Measurements from ENCODE around the gene TSPAN17. TPM values are rescaled to one million over a fixed set of nuclear protein-coding genes. Genes with fewer than 3 reads are reported as not detected.

Gene TSPAN17
- total RNA-seq, 2 donors from 2014 or later, result 15.0 to 20.4 TPM

GRCh38 chr5:176608142-176608705, 39.1 kb upstream of the TSPAN17 start:
- Histone ChIP-seq H3K9me3 (no peaks in the 10 kb centered on the region), H3K27ac (no peak overlapping the region), H3K4me1 (peaks cover 0 to 15% of the 10 kb centered on the region in 2 donors), H3K36me3 (no peaks in the 10 kb centered on the region), H3K27me3 (no peaks in the 10 kb centered on the region), H3K4me3 (no peak overlapping the region)
- TF ChIP-seq, protein P1, sequence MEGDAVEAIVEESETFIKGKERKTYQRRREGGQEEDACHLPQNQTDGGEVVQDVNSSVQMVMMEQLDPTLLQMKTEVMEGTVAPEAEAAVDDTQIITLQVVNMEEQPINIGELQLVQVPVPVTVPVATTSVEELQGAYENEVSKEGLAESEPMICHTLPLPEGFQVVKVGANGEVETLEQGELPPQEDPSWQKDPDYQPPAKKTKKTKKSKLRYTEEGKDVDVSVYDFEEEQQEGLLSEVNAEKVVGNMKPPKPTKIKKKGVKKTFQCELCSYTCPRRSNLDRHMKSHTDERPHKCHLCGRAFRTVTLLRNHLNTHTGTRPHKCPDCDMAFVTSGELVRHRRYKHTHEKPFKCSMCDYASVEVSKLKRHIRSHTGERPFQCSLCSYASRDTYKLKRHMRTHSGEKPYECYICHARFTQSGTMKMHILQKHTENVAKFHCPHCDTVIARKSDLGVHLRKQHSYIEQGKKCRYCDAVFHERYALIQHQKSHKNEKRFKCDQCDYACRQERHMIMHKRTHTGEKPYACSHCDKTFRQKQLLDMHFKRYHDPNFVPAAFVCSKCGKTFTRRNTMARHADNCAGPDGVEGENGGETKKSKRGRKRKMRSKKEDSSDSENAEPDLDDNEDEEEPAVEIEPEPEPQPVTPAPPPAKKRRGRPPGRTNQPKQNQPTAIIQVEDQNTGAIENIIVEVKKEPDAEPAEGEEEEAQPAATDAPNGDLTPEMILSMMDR (IDR thresholded peaks at IDR 0.05), result no peak
- DNase-seq (ENCODE audit: low spot score), result no peak

DNA sequence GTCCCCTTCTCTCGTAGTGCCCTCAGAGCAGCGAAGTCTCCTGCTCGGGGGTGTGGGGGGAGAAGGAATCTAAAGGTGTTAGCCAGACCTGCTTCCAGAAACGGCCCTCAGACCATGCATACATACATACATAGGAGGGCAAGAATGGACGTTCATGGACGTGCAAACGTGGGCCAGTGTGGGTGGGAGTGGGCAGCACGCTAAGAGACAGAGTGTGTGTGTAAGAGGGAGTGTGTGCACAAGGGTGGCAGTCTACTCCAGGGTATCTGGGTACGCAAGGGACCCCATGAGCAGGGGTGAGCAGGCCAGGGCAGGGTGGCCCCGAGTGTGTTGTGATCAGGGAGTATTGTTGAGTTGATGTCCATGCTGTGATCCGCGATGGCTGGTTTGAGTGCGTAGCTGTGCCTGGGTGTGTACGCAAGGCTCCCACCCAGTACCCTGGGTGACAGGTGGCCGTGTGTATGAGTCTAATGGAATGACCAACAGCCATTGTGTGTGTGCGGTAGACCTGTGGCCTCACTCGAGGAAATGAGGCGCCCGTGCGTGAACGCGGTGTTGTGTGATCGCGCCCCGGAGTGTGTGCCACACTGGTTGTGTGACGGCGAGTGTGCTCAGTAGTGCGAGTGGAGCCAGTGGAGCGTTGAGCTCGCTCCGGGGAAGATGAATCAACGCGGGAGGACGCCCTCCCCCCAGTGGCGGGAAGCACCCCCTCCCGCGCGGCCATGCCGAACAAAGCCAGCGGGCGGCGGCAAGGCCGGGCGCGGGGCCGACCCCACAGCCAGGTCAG, 38.2 kb upstream of the TSPAN17 start:
- Histone ChIP-seq H3K4me3 (peak overlapping the region; percentile 51 to 68), H3K36me3 (no peaks in the 10 kb centered on the region), H3K9me3 (no peaks in the 10 kb centered on the region), H3K4me1 (peaks cover 0 to 15% of the 10 kb centered on the region in 2 donors), H3K27me3 (no peaks in the 10 kb centered on the region), H3K27ac (no peak overlapping the region)
- TF ChIP-seq, protein P1 (IDR thresholded peaks at IDR 0.05), result no peak
- DNase-seq (ENCODE audit: low spot score), result no peak

GRCh38 chr5:176609724-176610434, 37.4 kb upstream of the TSPAN17 start, which contains the start of gene GPRIN1:
Gene GPRIN1 (minus strand): TSS chr5:176610156. CDS start chr5:176599834, 10,322 bp downstream.
- Histone ChIP-seq H3K27ac (no peak within 1 kb of the TSS), H3K36me3 (no peaks in the 10 kb centered on the region), H3K4me3 (peak within 1 kb of the TSS; percentile 51 to 68), H3K27me3 (no peaks in the 10 kb centered on the region), H3K4me1 (peaks cover 0 to 15% of the 10 kb centered on the region in 2 donors), H3K9me3 (no peaks in the 10 kb centered on the region)
- TF ChIP-seq, protein P1 (IDR thresholded peaks at IDR 0.05), result peak in 1 of 2 donors; percentile 39
- no peak for DNase-seq (ENCODE audit: low spot score)

GRCh38 chr5:176610435-176610773, 36.9 kb upstream of the TSPAN17 start:
- DNase-seq (ENCODE audit: low spot score), result no peak
- TF ChIP-seq, protein P1 (IDR thresholded peaks at IDR 0.05), result no peak
- H3K27ac ChIP-seq, result no peak overlapping the region

DNA sequence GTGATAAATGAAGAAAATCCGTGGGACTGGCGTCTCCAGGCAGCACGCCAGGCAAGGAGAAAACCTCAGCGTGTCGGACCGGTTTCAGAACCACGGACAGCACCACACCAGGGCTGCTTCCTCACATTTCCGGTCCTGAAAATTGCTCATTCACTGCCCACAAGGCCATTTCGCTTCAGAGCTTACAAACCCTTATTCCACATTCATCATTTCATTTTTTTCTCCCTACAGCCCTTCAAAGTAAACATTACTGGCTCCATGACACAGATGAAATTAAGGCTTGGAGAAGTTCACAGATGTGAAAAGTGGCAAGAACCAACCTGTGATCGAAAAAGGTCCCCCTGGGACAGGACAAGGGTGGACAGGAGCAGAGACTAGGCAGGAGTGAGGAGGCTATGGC, 35.8 kb upstream of the TSPAN17 start:
- no peaks in the 10 kb centered on the region for H3K27me3 ChIP-seq
- TF ChIP-seq, protein P1 (IDR thresholded peaks at IDR 0.05), result no peak
- no peak for DNase-seq (ENCODE audit: low spot score)
- H3K27ac ChIP-seq, result no peak overlapping the region
- H3K36me3 ChIP-seq, result no peaks in the 10 kb centered on the region
- H3K4me1 ChIP-seq, result peaks cover 0 to 15% of the 10 kb centered on the region in 2 donors
- no peaks in the 10 kb centered on the region for H3K9me3 ChIP-seq
- no peak overlapping the region for H3K4me3 ChIP-seq

More at GRCh38 chr5:176610435-176610773, 36.9 kb upstream of the TSPAN17 start:
- Histone ChIP-seq H3K4me3 (peak overlapping the region; percentile 51 to 68), H3K9me3 (no peaks in the 10 kb centered on the region), H3K27me3 (no peaks in the 10 kb centered on the region), H3K4me1 (peaks cover 0 to 15% of the 10 kb centered on the region in 2 donors), H3K36me3 (no peaks in the 10 kb centered on the region)

Measured in right atrium auricular region (tissue), 2 donors.